Muscle layer of duodenum (tissue), 2 donors: ENCODE measurements around the gene FBXO34.

Experiments used
- H3K27ac ChIP-seq: one replicate; pipeline ENCODE4 v1.7.0; 2013; ENCODE audit warnings: mild to moderate bottlenecking, low read length
- H3K27me3 ChIP-seq: one replicate; pipeline ENCODE4 v1.7.0; 2013; ENCODE audit warnings: low read depth, mild to moderate bottlenecking, control low read depth, low read length
- H3K36me3 ChIP-seq, 2 donors: one replicate each; pipeline ENCODE4 v1.7.0; 2013; ENCODE audit warnings: low read length in 2 of 2, control low read depth in 1 of 2, mild to moderate bottlenecking in 1 of 2; ENCODE audit not compliant: insufficient read depth in 2 of 2, control insufficient read depth in 1 of 2
- H3K4me1 ChIP-seq, 2 donors: one replicate each; pipeline ENCODE4 v1.7.0; 2013; ENCODE audit warnings: low read length in 2 of 2, mild to moderate bottlenecking in 2 of 2, control low read depth in 1 of 2, moderate library complexity in 1 of 2; ENCODE audit not compliant: insufficient read depth in 2 of 2, control insufficient read depth in 1 of 2
- H3K4me3 ChIP-seq, 2 donors: one replicate each; pipeline ENCODE4 v1.7.0; 2013; ENCODE audit warnings: low read length in 2 of 2, low read depth in 1 of 2, mild to moderate bottlenecking in 1 of 2
- H3K9me3 ChIP-seq, 2 donors: one replicate each; pipeline ENCODE4 v1.7.0; 2013; ENCODE audit warnings: low read length in 2 of 2, control low read depth in 1 of 2, mild to moderate bottlenecking in 1 of 2; ENCODE audit not compliant: control insufficient read depth in 1 of 2
- donor health status: healthy.

The FBXO34 gene

DNA sequence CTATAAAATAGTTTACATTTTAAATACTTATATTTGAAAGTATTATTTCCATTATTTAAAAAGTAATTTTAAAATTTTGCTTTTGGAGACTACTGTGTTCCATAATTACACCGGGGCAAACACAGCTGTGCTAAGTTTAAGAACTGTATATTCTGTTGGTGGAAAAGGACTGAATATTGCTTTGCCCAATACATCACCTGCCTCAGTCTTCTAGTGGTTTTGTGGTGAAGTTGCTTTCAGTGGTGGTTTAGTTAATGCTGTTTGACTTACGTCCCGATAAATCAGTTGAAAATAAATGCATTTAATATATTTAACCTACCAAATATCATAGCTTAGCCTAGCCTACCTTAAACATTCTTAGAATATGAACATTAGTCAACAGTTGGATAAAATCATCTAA is 23.4 kb downstream of the FBXO34 start:
- Histone ChIP-seq H3K4me3 (no peak overlapping the region), H3K9me3 (no peaks in the 10 kb centered on the region), H3K36me3 (no peaks in the 10 kb centered on the region), H3K4me1 (peaks cover 0 to 3% of the 10 kb centered on the region in 2 donors), H3K27me3 (no peaks in the 10 kb centered on the region), H3K27ac (no peak overlapping the region)

DNA sequence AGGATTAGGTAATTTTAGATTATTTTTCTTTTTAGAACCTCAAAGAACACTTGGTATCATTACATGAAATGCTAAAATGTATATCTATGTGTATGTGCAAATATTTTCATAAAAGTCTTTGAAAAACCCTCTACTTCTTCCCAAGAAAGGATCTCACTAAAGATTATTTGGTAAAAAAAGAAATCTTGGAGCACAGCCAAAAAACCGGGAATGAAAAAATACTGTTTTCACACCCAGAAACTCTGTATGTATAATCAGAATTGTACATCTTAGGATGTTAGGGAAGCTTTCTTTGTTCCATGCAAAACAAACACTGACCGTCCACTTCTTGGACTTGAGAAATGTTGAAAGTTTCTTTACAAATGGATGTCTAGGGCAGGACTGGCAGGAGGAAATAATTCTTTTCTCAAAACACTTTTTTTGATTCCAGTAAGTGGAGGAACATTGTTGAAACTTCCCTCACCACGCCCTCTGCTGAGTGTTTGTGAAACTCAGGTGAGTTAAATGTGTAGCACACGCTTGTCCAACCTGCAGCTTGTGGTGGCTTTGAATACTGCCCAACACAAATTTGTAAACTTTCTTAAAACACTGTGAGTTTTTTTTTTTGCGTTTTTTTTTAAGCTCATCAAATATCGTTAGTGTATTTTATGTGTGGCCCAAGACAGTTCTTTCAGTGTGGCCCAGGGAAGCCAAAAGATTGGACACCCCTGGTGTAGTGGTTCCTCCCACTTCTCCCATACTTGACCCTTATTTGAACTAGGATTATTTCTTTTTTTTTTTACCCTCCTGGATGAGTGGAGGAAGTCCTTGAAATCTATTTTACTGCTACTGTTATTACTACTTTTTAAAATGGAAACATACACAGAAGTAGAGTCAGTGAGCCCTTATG is 26.6 kb downstream of the FBXO34 start:
- Histone ChIP-seq H3K27me3 (no peaks in the 10 kb centered on the region), H3K27ac (no peak overlapping the region), H3K4me3 (no peak overlapping the region), H3K9me3 (no peaks in the 10 kb centered on the region), H3K36me3 (no peaks in the 10 kb centered on the region), H3K4me1 (peaks cover 0 to 16% of the 10 kb centered on the region in 2 donors)

DNA sequence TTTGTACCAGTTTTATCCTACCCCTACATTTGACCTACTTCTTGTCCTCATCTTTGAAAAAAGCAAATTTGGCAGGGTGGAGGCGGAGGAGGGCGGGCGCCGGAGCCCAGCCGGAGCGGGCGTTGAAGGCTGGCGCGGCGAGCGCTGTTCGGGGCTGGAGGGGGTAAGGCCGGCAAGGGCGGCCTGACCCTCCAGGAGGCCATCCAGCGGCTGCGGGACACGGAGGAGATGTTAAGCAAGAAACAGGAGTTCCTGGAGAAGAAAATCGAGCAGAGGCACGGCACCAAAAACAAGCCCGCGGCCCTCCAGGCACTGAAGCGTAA is 27.2 kb downstream of the FBXO34 start:
- Histone ChIP-seq H3K4me3 (no peak overlapping the region), H3K9me3 (no peaks in the 10 kb centered on the region), H3K27me3 (no peaks in the 10 kb centered on the region), H3K27ac (no peak overlapping the region), H3K36me3 (no peaks in the 10 kb centered on the region), H3K4me1 (peaks cover 0 to 21% of the 10 kb centered on the region in 2 donors)

DNA sequence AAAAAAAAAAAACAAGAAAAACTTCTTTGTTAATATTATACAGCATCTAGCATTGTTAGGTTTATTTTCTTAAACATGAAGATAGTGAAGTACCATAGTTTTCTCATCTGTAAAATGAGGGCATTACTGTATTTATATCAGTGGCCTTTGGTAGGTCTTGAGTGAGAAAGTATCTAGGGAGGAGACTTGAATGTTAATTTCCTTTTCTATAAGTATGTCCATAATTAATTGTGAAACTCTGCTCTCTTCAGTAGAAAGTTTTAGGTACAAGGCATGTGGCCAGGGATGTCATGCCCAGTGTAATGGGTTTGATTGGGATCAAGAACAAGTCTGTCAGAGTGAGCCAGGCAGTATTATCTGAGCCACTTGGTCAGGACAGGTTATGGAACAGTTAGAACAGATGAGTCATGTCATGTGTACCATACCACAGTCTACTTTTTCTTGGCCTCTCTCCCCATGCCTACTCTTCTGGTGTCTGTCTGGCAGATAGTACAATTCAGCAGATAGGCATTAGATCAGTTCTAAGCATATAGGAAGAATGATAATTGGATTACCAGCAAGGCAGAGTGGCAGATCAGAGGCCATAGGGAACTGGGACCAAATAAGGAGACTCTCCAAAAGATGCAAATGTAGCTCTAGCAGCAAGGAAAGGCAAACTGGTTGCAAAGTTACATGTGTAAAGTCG is 30.4 kb downstream of the FBXO34 start:
- no peaks in the 10 kb centered on the region for H3K27me3 ChIP-seq
- peaks cover 3 to 22% of the 10 kb centered on the region in 2 donors for H3K4me1 ChIP-seq
- H3K36me3 ChIP-seq: no peaks in the 10 kb centered on the region
- no peak overlapping the region for H3K4me3 ChIP-seq
- no peak overlapping the region for H3K27ac ChIP-seq
- H3K9me3 ChIP-seq: no peaks in the 10 kb centered on the region

DNA sequence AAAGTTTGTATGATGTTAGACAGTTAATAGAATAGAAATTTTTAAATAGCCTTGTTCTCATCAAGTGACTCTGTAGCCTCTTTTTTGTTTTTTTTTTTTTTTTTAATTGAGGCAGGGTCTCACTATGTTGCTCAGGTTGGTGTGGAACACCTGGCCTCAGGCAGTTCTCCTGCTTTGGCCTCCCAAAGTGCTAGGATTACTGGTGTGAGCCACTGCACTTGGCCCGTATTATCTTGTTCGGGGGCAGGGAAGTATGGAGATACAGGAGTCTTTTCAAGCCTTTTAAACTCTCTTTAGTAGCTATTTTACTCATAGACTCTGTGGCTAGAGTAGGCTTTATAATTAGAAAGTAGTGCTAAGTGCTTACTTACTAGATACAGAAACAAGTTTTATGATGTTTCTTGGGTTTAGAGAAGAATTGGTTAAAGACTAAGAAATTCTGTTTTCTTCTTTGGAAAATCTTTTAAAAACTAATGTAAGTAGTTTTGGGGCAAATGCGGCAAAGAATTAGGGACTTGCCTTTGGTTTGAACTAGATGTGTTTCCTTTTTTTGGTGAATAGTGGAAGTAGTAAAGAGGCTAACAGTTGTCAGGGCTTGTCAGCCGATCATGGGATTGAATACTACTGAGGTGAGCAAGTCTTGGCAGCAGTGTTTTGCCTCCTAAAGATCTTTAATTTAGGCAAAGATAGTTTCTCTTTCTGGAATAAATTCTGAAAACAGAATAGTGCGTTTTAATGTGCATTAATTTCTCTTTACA is 31.3 kb downstream of the FBXO34 start:
- Histone ChIP-seq H3K9me3 (no peaks in the 10 kb centered on the region), H3K4me1 (peaks cover 3 to 26% of the 10 kb centered on the region in 2 donors), H3K27me3 (no peaks in the 10 kb centered on the region), H3K36me3 (no peaks in the 10 kb centered on the region), H3K27ac (no peak overlapping the region), H3K4me3 (no peak overlapping the region)

DNA sequence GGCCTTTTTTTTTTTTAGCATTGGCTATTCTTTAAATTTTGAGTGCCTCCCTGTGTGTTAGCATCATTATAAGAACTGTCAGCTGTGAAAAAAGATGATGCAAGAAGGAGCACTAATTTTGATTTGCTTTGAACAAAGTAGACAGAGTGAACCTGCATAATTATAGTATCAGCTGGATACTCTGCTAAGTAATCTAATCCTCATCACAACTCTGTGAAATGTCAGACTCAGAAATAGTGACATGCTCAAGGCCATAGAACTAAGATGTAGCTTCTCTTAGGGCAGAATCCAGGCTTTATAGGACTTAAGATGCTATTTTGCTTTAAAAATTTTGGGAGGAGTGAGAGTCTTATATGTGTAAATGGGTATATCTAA is 31.9 kb downstream of the FBXO34 start:
- no peaks in the 10 kb centered on the region for H3K27me3 ChIP-seq
- no peaks in the 10 kb centered on the region for H3K9me3 ChIP-seq
- H3K27ac ChIP-seq: no peak overlapping the region
- no peaks in the 10 kb centered on the region for H3K36me3 ChIP-seq
- peaks cover 3 to 26% of the 10 kb centered on the region in 2 donors for H3K4me1 ChIP-seq
- no peak overlapping the region for H3K4me3 ChIP-seq

DNA sequence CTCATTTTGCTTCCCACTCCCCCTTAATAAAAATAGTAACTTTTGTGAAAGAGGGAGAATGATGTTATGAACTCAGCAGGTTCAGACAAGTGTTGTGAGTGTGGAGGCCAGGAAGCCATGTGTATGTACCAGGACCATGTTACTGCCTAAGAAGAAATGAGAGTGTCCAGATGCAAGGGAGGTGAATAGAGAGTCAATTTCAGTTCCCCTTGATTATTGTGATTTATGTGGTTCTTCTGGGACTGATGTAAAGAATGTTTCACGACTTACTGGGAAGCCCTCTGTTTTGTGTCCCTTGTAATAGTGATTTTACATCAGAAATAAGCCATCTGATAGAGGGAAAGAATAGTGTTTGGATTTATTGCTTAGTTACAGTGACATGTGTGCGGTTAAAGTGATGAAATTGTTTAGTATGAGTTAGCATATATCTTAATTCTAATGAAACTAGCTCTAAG is 32.5 kb downstream of the FBXO34 start:
- Histone ChIP-seq H3K9me3 (no peaks in the 10 kb centered on the region), H3K36me3 (no peaks in the 10 kb centered on the region), H3K4me1 (peaks cover 3 to 26% of the 10 kb centered on the region in 2 donors), H3K27ac (no peak overlapping the region), H3K27me3 (no peaks in the 10 kb centered on the region), H3K4me3 (no peak overlapping the region)

DNA sequence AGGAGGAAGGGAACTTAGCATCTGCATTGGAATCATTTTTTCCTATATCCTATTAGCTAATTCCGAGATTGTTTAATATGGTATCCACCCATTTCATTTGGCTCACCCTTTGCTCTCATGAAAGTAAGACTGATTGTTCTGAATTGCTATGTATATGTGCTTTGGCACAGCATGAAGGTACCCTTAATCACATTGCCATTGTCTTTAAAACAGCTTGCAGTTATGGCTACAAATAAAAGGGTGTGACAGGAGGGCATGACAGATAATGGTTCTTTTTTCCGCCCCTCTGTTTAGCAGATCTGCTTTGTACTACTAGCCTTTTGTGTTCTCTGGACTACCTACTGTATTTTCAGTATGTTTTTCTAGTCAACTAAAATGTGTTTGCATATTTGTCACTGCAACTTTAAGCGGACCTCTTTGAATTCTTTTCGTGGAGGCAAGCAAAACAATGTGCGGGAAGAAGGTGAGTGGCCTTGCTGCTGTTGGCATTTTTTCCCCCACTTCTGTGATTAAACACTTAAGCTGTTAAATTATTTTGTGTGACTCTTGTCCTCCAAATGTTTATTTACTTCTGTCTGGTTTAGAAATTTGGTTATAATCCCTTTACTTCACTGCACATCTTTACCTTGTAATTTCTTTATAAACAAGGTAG is 35.8 kb downstream of the FBXO34 start:
- Histone ChIP-seq H3K27me3 (no peaks in the 10 kb centered on the region), H3K27ac (peak overlapping the region; percentile 26), H3K36me3 (no peaks in the 10 kb centered on the region), H3K4me1 (peaks cover 3 to 26% of the 10 kb centered on the region in 2 donors), H3K9me3 (no peaks in the 10 kb centered on the region), H3K4me3 (no peak overlapping the region)

DNA sequence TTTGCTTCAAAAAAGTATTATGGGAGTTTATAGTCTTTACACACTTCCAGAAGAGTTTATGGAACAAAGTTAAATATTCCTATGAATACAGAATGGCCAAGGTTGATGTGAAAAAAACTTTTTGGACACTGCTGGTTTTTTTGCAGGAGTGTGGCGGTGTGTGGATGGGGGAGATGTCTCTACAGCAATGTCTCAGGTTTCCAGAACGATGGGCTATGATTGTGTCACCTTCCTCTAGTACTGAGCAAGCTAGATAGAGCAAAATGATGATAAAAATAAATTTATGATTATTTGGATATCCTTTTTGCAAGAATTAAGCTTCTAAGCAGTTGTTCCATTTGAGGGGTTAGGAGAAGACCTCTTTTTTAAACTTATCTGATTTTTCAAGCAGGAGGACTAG is 37.9 kb downstream of the FBXO34 start:
- H3K36me3 ChIP-seq: no peaks in the 10 kb centered on the region
- H3K4me1 ChIP-seq: peaks cover 0 to 9% of the 10 kb centered on the region in 2 donors
- H3K27me3 ChIP-seq: no peaks in the 10 kb centered on the region
- H3K9me3 ChIP-seq: peaks cover 0 to 4% of the 10 kb centered on the region in 2 donors
- no peak overlapping the region for H3K27ac ChIP-seq
- H3K4me3 ChIP-seq: no peak overlapping the region

DNA sequence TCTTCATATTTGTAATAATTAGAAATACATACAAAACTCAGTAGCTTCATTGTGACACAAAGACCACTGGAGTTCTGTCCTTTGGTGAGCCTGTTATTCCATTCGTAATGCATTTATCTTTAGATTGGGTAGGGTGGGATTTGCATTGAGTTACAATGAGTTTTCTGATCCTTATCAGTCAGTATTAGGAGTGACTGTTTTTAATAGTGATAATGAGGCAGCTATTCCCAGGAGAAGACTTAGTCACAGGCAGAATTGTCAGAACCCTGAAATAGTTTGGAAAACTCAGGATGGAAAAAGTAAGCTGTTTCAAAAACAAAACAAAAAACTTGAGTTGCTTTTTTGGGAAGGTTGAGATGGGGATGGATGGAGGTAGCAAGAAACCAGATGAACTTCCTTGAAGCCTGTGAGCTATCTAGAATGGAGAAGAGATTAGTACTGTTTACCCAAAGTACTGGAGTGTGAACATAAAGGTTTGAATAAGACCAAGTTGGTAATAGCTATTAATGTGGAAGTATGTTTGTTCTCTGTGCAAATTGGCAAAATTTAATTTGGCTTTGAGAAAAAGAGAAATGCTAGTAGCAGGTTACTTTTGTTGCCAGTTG is 38.6 kb downstream of the FBXO34 start:
- Histone ChIP-seq H3K9me3 (peaks cover 1 to 4% of the 10 kb centered on the region in 2 donors), H3K4me1 (peaks cover 0 to 9% of the 10 kb centered on the region in 2 donors), H3K36me3 (no peaks in the 10 kb centered on the region), H3K27ac (no peak overlapping the region), H3K4me3 (no peak overlapping the region), H3K27me3 (no peaks in the 10 kb centered on the region)
